Skin of body (tissue), 2 donors: ENCODE measurements around the gene TRAF3. TPM values are rescaled to one million over a fixed set of nuclear protein-coding genes. Genes with fewer than 3 reads are reported as not detected.
"Not testable (repeated sequence)": the region's sequence is repeated elsewhere in the genome, so short reads cannot be mapped to it uniquely, and the experiment has no call there.

Experiments used
- DNase-seq: peaks from one replicate; lab custom pipeline; 2025; lab: John Stamatoyannopoulos, UW
- total RNA-seq: library from RNA; depleted of rRNA; stranded (reverse); fragments of >200 nt; gene quantifications from one replicate; pipeline ENCODE4 v1.2.3, GENCODE V29; 2014

The TRAF3 gene
- total RNA-seq, 1 donor from 2014 or later, result 13.4 TPM

GRCh38 chr14:102923201-102923924 lies 146.1 kb downstream of the TRAF3 start:
- no peak for DNase-seq

DNA sequence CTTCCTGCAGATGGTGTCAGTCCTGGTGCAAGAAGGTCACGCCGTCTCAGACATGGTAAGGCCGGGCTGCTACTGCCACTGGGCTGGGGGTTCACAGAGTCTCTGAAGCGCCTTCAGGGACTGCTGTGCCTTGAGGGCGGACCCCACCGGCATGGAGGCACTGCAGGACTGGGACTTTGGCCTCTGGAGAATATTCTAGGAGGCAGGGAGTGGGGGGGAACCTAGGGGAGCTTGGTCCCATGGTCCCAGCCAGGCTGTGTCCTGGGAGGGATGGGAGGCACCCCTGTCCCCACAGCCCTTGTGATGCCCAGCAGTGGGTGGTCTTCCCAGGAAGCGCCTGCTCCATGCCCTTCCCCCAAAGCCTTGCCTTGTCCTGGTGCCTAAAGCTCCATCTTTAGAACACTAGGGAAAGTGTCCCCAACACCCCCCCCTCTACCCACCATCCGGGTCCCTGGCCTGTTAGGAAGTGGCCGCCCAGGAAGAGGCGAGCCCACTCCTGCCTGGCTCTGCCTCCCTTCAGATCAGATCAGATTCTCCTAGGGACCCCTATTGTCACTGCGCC lies 146.8 kb downstream of the TRAF3 start:
- no peak for DNase-seq

DNA sequence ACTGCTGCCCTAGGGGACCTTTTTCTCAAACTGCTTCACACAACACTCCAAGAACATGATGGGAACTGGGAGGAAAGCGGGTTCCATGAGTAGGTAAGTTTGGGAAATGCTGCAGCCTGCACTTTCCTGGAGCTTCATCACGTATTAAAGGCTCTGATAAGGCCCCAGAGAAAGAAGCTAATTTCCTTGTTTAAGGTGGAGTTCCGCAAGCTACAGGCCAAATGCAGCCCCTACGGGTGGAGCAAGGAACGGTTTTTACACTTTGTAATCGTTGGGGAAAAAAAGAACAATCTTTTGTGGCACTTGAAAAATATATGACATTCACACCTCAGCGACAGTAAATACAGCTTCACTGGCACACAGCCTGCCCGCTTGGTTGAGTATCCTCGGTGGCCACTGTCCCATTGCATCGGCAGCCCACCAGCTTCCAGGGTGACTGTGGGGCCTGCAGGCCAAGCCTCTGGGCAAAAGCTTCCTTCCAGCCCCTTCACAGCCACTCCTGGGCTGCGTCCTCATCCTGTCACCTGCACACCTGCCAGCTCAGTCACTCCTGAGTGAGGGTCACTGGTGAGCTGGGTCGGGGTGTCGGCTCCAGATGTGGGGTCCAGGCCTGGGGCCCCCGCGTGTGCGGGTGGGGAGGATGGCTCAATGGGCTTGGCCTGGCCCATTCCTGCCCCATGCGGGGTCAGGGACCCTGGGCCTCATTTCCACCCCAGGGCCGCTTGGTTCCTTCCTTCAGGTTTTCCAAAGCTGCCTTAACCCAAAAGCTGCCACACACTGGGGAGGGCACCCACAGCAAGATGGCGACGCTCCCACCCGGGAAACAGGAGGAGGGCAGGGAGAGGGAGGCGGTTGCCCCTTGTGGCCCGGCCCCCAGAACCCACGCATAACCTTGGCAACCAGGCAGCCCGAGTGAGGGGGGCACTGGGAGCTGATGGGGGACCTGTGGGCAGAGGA lies 147.7 kb downstream of the TRAF3 start:
- DNase-seq, result no peak

GRCh38 chr14:102925646-102926045 lies 148.4 kb downstream of the TRAF3 start:
- DNase-seq, result no peak

DNA sequence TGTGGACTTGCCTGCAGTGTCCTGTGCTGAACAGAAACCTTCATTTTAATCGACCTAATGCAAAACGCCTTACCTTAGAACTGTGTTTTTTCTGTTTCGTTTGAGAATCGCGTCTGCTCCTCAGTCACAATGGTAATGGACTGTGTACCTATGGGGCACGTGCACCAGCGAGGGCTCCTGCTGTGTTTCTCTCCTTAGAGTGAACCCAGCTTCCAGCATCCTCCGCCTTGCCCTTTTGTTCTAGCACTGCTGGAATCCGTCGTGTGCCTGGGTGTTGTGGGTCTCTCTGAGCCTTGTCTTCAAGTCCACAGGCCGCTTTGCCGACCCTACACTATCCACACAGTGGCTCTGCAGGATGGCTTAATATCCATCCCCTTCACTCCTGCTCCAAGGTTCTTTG lies 148.9 kb downstream of the TRAF3 start:
- no peak for DNase-seq

GRCh38 chr14:102926840-102927239 lies 149.6 kb downstream of the TRAF3 start:
- DNase-seq, result not testable (repeated sequence)

DNA sequence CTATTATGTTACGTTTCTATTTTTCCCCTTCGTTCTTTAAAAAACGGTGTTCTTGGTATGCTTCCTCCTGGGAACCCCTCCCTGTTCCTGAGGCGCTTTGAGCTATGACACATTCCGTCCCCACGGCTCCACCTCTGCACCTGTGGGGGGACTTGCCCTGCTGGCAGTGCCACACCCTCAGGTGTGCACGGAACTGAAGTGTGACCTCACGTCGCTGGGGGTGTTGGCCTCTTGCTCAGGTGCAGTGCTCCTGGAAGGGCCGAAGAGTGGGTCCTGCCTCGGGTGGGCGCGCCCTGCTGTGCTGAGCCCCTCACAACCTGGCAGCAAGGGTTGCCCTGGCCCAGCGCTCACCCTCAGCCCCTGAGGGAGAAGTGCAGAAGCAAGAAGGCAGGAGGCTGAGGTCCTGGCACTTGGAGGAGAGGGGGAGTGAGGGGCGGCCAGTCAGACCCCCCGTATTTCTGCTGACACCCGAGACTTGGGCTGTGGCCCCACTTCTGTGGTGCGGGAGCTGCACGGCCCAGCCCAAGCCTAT lies 150.2 kb downstream of the TRAF3 start:
- DNase-seq, result no peak

DNA sequence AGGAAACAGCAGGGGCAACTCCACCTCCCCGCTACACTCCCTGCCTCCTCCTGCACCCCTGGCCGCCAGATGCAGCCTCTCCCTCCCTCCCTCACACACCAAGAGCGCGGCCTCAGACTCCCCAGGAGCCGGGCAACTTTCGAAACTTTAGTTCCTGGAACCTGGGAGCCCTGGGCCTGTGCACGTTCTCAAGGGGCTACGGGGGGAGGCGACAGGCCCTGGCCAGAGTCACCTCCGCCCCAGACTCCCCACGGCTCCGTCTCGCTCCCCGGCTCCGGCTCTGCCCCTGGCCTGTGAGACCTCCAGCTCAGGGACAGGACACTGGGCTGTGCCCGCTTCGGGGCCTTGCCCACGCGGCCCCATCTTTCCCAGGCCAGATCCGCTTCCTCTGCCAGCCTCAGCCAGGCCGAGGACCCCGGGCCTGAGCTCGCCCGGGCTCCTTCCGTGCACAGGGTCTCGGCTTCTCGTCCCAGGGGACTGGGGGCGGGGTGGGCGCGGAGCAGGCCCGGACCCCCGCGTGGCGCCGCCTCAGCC lies 150.7 kb downstream of the TRAF3 start:
- peak; percentile 6 for DNase-seq

GRCh38 chr14:102928412-102929240 lies 151.4 kb downstream of the TRAF3 start:
- DNase-seq, result peak; percentile 54

GRCh38 chr14:102929241-102930137 lies 152.2 kb downstream of the TRAF3 start:
- no peak for DNase-seq

- DNase-seq, result no peak
Observed at GRCh38 chr14:102930138-102930752, 153.0 kb downstream of the TRAF3 start.

GRCh38 chr14:102930753-102931579 lies 153.7 kb downstream of the TRAF3 start:
- DNase-seq, result no peak

- no peak for DNase-seq
Observed at GRCh38 chr14:102931580-102932285, 154.5 kb downstream of the TRAF3 start.

- no peak for DNase-seq
Observed at GRCh38 chr14:102932484-102933248, 155.4 kb downstream of the TRAF3 start.

DNA sequence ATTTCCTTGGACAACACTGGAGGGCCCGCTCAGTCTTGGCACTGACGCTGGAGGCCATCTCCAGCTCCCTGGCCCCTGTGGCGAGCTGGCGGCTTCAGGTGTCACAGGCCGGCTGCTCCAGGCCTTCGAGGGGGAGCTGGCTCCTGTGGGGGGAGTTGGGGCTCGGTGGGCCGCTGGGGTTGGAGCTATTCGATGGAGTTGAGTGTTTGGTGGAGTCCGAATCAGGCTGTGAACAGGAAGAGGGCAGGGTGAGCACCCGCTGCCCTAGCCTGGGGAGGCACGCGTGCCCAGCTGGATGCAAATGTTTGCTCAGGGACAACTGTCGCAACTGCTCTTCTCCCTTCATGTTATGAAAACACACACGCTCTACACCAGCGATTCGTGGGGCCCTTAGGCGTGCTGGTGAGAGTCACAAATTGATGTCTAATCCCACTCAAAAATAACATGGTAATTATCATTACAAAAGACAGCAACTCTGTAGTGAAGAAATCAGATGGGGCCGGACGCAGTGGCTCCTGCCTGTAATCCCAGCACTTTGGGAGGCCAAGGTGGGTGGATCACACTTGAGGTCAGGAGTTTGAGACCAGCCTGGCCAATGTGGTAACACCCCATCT lies 156.5 kb downstream of the TRAF3 start:
- no peak for DNase-seq

GRCh38 chr14:102935756-102936155 lies 158.5 kb downstream of the TRAF3 start:
- no peak for DNase-seq
